GM21619 (cell line): Measurements from ENCODE around the gene ABCF3.

Experiments
- ATAC-seq: cut with Tn5 transposase; IDR thresholded peaks from one replicate; pipeline ENCODE4 v1.9.1; 2021; ENCODE audit not compliant: unreplicated experiment

The ABCF3 gene

GRCh38 chr3:184230081-184230602, 44.1 kb downstream of the ABCF3 start:
- ATAC-seq: no peak

- no peak for ATAC-seq
Observed at GRCh38 chr3:184230603-184231528, 44.9 kb downstream of the ABCF3 start.

- no peak for ATAC-seq
Observed at GRCh38 chr3:184231671-184232070, 45.7 kb downstream of the ABCF3 start.

GRCh38 chr3:184233127-184233843, 47.3 kb downstream of the ABCF3 start:
- no peak for ATAC-seq

GRCh38 chr3:184234224-184234623, 48.2 kb downstream of the ABCF3 start:
- ATAC-seq: no peak

GRCh38 chr3:184234671-184235380, 48.8 kb downstream of the ABCF3 start:
- ATAC-seq: no peak

- ATAC-seq: no peak
Observed at GRCh38 chr3:184235381-184236032, 49.5 kb downstream of the ABCF3 start.

GRCh38 chr3:184236033-184236410, 50.0 kb downstream of the ABCF3 start:
- no peak for ATAC-seq

GRCh38 chr3:184236636-184237035, 50.6 kb downstream of the ABCF3 start:
- no peak for ATAC-seq

- no peak for ATAC-seq
Observed at GRCh38 chr3:184237211-184237610, 51.2 kb downstream of the ABCF3 start.

GRCh38 chr3:184237807-184238206, 51.8 kb downstream of the ABCF3 start:
- no peak for ATAC-seq

- ATAC-seq: no peak
Observed at GRCh38 chr3:184238246-184238818, 52.3 kb downstream of the ABCF3 start.

GRCh38 chr3:184239221-184239620, 53.2 kb downstream of the ABCF3 start:
- ATAC-seq: no peak

GRCh38 chr3:184239708-184240107, 53.7 kb downstream of the ABCF3 start:
- no peak for ATAC-seq

GRCh38 chr3:184240384-184241140, 54.6 kb downstream of the ABCF3 start:
- ATAC-seq: no peak

GRCh38 chr3:184241141-184241446, 55.1 kb downstream of the ABCF3 start:
- ATAC-seq: no peak

- ATAC-seq: no peak
Observed at GRCh38 chr3:184241447-184242296, 55.7 kb downstream of the ABCF3 start.

GRCh38 chr3:184242297-184242685, 56.3 kb downstream of the ABCF3 start:
- no peak for ATAC-seq
